Upper lobe of left lung (tissue), 6 donors: ENCODE data around the gene FHIP1B. TPM values are rescaled to one million over a fixed set of nuclear protein-coding genes. Genes with fewer than 3 reads are reported as not detected.

Source experiments
- ATAC-seq, 2 donors: fragments of 200-7000 bp; cut with Tn5 transposase; one replicate each; pipeline ENCODE4 v1.9.1; 2022; ENCODE audit warnings: mild to moderate bottlenecking in 2 of 2, moderate library complexity in 2 of 2; ENCODE audit not compliant: low FRiP score in 2 of 2
- DNase-seq, 2 donors: peaks; one replicate each; pipeline ENCODE4 v3.0.0-alpha.2; 2019 to 2020
- H3K27ac ChIP-seq, 4 donors: fragments of 200-600 bp; sonication (generic); one replicate each; pipeline ENCODE4 v1.5.1; 2016 to 2019
- H3K27me3 ChIP-seq, 4 donors: fragments of 200-600 bp; sonication (generic); one replicate each; pipeline ENCODE4 v1.5.1; 2017 to 2019
- H3K36me3 ChIP-seq, 4 donors: fragments of 200-600 bp; sonication (generic); one replicate each; pipeline ENCODE4 v1.5.1; 2016 to 2019
- H3K4me1 ChIP-seq, 4 donors: fragments of 200-600 bp; sonication (generic); one replicate each; pipeline ENCODE4 v1.5.1; 2018 to 2019
- H3K4me3 ChIP-seq, 4 donors: fragments of 200-600 bp; sonication (generic); one replicate each; pipeline ENCODE4 v1.5.1; 2017 to 2019; ENCODE audit warnings: mild to moderate bottlenecking in 2 of 4, moderate library complexity in 1 of 4
- H3K9me3 ChIP-seq, 4 donors: fragments of 200-600 bp; sonication (generic); one replicate each; pipeline ENCODE4 v1.5.1; 2018 to 2019
- EP300 ChIP-seq, 4 donors: sonication (generic); formaldehyde crosslinking; IDR thresholded peaks; one replicate each; pipeline ENCODE4 v1.5.1; 2017; ENCODE audit warnings: antibody characterized with exemption in 4 of 4, control low read depth in 2 of 4
- POLR2A ChIP-seq, 4 donors: fragments of 450-650 bp; IDR thresholded peaks; one replicate each; pipeline ENCODE4 v1.5.1; 2016 to 2017; ENCODE audit warnings: antibody characterized with exemption in 4 of 4, mild to moderate bottlenecking in 2 of 4
- POLR2AphosphoS5 ChIP-seq, 2 donors: sonication (generic); formaldehyde crosslinking; IDR thresholded peaks; one replicate each; pipeline ENCODE4 v1.5.1; 2017; ENCODE audit warnings: antibody characterized with exemption in 2 of 2
- WGBS, 2 donors: methylation state at CpG; one replicate each; pipeline ENCODE4 v1.1.5; 2017 to 2018; 5-methylcytosine and 5-hydroxymethylcytosine counted together
- total RNA-seq, 6 donors: library from RNA; depleted of rRNA in 4 of 6; stranded (reverse); fragments of >200 nt in 4 of 6; gene quantifications; one replicate each; pipeline versions ENCODE4 v1.1.0 to v1.2.1, GENCODE V29; 2016 to 2021
- TF ChIP-seq, protein P1 (sequence below), 6 experiments: fragments of 450-650 bp in 4 of 6; fragments of 200-600 bp in 2 of 6; sonication (generic) in 2 of 6; IDR thresholded peaks; one replicate each; pipeline ENCODE4 v1.5.1; 2016 to 2019; ENCODE audit warnings: antibody characterized with exemption in 6 of 6
- donor health status: DM: no; HTN: no; CAD: no; lungs with moderate emphysema.
- donor health status: DM: no; HTN: yes; CAD: no; lungs with severe emphysema.

Gene FHIP1B
- total RNA-seq, 6 donors from 2014 or later = 37.4 to 163 (median 39.6) TPM

DNA sequence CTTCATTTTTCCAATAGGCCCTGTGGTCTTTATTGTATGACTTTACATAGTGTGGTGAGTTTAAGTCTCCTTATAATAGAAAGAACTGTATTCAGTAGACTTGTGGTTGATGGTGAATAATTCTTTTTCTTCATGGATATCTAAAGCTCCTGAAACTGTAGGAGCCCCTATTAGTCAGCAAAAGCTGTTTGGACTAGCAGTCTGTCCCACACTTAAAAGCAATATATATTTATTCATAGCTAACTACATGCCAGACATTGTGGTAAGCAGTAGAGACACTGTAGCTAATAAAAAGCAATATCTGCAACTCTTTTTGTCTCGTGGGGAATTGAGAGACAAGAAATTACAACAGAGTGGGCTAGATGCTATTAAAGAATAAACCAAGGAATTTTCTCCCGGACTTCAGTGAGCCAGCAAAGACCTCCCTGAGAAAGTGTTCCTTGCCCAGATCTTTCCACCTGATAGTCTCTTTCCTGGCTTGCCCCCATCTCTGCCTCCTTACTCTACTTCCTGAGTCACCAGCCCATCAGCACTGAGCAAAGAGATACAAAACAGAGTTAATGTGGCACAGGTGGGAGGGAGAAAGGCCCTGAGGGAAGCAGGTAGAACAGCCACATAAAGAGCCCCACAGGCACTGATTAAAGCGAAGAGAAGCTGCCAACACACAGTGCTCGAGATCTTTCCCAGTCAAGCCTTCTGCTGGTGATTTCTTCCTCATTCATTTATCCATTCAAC lies 36.8 kb downstream of the FHIP1B start:
- no peak for DNase-seq
- Histone ChIP-seq H3K27ac (no peak overlapping the region), H3K9me3 (no peaks in the 10 kb centered on the region), H3K4me3 (no peak overlapping the region), H3K36me3 (peaks cover 0 to 2% (median 0%) of the 10 kb centered on the region in 4 donors), H3K27me3 (no peaks in the 10 kb centered on the region), H3K4me1 (peaks cover 0 to 4% (median 0%) of the 10 kb centered on the region in 4 donors)
- TF ChIP-seq EP300 (IDR thresholded peaks at IDR 0.05) (no peak), POLR2A (IDR thresholded peaks at IDR 0.05) (no peak), POLR2AphosphoS5 (IDR thresholded peaks at IDR 0.05) (no peak)
- TF ChIP-seq, protein P1, sequence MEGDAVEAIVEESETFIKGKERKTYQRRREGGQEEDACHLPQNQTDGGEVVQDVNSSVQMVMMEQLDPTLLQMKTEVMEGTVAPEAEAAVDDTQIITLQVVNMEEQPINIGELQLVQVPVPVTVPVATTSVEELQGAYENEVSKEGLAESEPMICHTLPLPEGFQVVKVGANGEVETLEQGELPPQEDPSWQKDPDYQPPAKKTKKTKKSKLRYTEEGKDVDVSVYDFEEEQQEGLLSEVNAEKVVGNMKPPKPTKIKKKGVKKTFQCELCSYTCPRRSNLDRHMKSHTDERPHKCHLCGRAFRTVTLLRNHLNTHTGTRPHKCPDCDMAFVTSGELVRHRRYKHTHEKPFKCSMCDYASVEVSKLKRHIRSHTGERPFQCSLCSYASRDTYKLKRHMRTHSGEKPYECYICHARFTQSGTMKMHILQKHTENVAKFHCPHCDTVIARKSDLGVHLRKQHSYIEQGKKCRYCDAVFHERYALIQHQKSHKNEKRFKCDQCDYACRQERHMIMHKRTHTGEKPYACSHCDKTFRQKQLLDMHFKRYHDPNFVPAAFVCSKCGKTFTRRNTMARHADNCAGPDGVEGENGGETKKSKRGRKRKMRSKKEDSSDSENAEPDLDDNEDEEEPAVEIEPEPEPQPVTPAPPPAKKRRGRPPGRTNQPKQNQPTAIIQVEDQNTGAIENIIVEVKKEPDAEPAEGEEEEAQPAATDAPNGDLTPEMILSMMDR (IDR thresholded peaks at IDR 0.05) = no peak
- 89 to 90% methylated on average over 4 of the region's 4 CpGs for WGBS, 2 donors
- ATAC-seq = no peak

DNA sequence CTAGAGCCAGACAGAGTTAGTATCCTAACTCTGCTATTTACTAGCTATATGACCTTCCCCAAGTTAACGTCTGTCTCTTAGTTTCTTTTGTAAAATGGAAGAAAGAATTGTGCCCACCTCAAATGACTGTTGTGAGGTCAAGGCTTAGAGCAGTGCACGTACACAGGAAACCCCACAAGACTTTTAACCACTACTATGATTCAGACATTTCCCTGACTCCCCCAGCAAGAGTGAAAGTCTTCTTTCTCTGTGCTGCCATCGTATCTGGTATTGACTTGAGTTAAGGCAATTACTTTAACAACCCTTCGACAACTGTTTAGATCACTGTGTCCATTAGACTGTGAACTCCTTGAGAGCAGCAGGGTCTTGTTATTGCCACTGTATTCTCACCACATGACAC lies 38.0 kb downstream of the FHIP1B start:
- WGBS, 2 donors = 48 to 52% methylated on average over 4 of the region's 4 CpGs
- DNase-seq (no peak), ATAC-seq (no peak)
- H3K4me3 ChIP-seq = no peak overlapping the region
- H3K27ac ChIP-seq = no peak overlapping the region
- TF ChIP-seq EP300 (IDR thresholded peaks at IDR 0.05) = no peak
- TF ChIP-seq, protein P1 (IDR thresholded peaks at IDR 0.05) = no peak
- TF ChIP-seq POLR2AphosphoS5 (IDR thresholded peaks at IDR 0.05) = no peak
- TF ChIP-seq POLR2A (IDR thresholded peaks at IDR 0.05) = no peak
- H3K36me3 ChIP-seq = no peaks in the 10 kb centered on the region
- no peaks in the 10 kb centered on the region for H3K9me3 ChIP-seq
- H3K4me1 ChIP-seq = peaks cover 0 to 4% (median 0%) of the 10 kb centered on the region in 4 donors
- no peaks in the 10 kb centered on the region for H3K27me3 ChIP-seq

DNA sequence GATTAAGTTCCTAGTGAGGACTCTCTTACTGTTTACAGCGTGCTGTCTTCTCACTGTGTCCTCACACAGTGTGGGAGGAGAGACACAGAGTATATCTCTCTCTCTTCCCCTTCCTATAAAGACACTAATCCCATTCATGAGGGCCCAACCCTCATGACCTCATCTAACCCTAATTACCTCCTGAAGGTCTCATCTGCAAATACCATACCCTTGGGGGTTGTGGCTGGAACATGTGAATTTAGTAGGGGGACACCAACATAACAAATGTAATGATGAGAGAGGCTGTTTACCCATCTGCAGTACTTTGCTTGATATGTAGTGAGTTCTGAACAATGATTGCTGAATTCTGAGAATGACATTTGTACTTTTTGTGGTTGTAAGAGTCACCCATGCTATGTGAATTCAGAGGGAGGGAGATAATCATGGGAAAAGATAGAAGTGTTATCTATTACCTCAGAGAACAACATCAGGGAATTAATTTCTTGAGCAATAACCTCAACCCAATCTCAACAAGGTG lies 40.3 kb downstream of the FHIP1B start:
- ATAC-seq (peak; percentile 22 to 29), DNase-seq (no peak)
- H3K4me3 ChIP-seq = no peak overlapping the region
- no peaks in the 10 kb centered on the region for H3K36me3 ChIP-seq
- TF ChIP-seq, protein P1 (IDR thresholded peaks at IDR 0.05) = no peak
- TF ChIP-seq POLR2AphosphoS5 (IDR thresholded peaks at IDR 0.05) (no peak), POLR2A (IDR thresholded peaks at IDR 0.05) (no peak), EP300 (IDR thresholded peaks at IDR 0.05) (no peak)
- no peaks in the 10 kb centered on the region for H3K4me1 ChIP-seq
- 59 to 90% methylated on average over 1 of the region's 1 CpG for WGBS, 2 donors
- H3K9me3 ChIP-seq = no peaks in the 10 kb centered on the region
- no peaks in the 10 kb centered on the region for H3K27me3 ChIP-seq
- H3K27ac ChIP-seq = no peak overlapping the region

DNA sequence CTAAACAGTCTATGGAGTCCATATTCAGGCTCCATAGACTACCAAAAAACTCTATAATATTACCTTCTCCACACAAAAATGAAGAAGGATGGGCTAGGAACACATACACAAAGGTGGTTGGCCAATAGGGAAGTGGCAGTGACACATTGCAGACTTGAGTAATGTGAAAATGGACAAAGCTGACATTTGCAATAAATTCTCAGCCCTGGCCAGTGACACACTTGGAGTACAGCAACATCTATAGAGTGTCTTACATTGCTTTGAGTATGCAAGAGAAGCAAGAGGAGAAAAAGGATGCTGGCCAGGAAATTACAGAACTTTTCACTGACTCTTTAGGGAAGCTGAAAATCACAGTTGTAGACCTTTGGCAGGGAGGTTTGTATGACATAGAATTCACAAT lies 42.7 kb downstream of the FHIP1B start:
- TF ChIP-seq POLR2AphosphoS5 (IDR thresholded peaks at IDR 0.05) (no peak), EP300 (IDR thresholded peaks at IDR 0.05) (no peak)
- peak in 1 of 2 donors; percentile 40 for DNase-seq
- Histone ChIP-seq H3K36me3 (no peaks in the 10 kb centered on the region), H3K4me1 (no peaks in the 10 kb centered on the region), H3K9me3 (no peaks in the 10 kb centered on the region), H3K27me3 (no peaks in the 10 kb centered on the region), H3K27ac (peak overlapping the region in 1 of 4 donors; percentile 44), H3K4me3 (no peak overlapping the region)
- peak in 1 of 2 donors; percentile 28 for ATAC-seq

DNA sequence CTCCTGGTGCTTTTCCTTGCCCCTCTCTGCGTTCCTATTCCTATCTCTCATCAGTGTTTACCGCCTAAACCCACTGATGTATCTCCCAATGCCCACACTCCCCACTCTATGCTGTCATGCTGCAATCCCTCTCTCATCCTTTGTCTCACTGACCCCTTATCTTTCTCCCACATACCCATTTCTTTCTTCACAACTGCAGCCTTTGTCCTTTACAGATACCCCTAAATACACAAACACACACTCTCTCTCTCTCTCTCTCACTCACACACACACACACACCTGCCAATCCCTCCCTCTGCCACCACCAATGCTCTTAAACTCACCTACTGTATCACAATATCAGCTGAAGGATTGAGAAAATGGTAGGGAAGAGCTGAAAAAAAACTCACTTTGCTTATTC lies 59.0 kb downstream of the FHIP1B start:
- Histone ChIP-seq H3K27ac (no peak overlapping the region), H3K4me3 (no peak overlapping the region), H3K9me3 (no peaks in the 10 kb centered on the region), H3K36me3 (no peaks in the 10 kb centered on the region), H3K4me1 (no peaks in the 10 kb centered on the region), H3K27me3 (no peaks in the 10 kb centered on the region)
- DNase-seq (no peak), ATAC-seq (no peak)
- TF ChIP-seq EP300 (IDR thresholded peaks at IDR 0.05) (no peak), POLR2A (IDR thresholded peaks at IDR 0.05) (no peak), POLR2AphosphoS5 (IDR thresholded peaks at IDR 0.05) (no peak)
- TF ChIP-seq, protein P1 (IDR thresholded peaks at IDR 0.05) = no peak
- 54 to 56% methylated on average over 2 of the region's 2 CpGs for WGBS, 2 donors
